Peyer's patch (tissue), 4 donors: ENCODE results near the gene SRM. TPM values are rescaled to one million over a fixed set of nuclear protein-coding genes. Genes with fewer than 3 reads are reported as not detected.

Source experiments
- total RNA-seq, 4 donors: library from RNA; depleted of rRNA; stranded (reverse); fragments of >200 nt; gene quantifications; one replicate each; pipeline ENCODE4 v1.1.0, GENCODE V29; 2016

Gene SRM
- total RNA-seq, 4 donors from 2014 or later, result 9.3 to 38.6 (median 19.8) TPM

Other genes starting within 250 kb of the SRM start
- 100 to 1,000 TPM; 141 to 313 (median 167) TPM for gene TARDBP, start 47.4 kb downstream of the SRM start, total RNA-seq
- not detected for gene MASP2, start 12.8 kb downstream of the SRM start, total RNA-seq
- 100 to 1,000 TPM in 1 of 4 donors, 10 to 100 TPM in 3; 55.0 to 152 (median 71.7) TPM for gene EXOSC10, start 39.9 kb upstream of the SRM start, total RNA-seq
- gene ANGPTL7, start 129.3 kb upstream of the SRM start, total RNA-seq, result 1 to 10 TPM in 1 of 4 donors, not detected in 3; 1.3 TPM
- gene MTOR, start 202.5 kb upstream of the SRM start, total RNA-seq, result 10 to 100 TPM; 32.8 to 66.8 (median 48.2) TPM
- gene UBIAD1, start 213.2 kb upstream of the SRM start, total RNA-seq, result 10 to 100 TPM in 3 of 4 donors, 1 to 10 TPM in 1; 7.5 to 18.2 (median 12.4) TPM